GM23338 (cell line): Measurements from ENCODE around the gene UPF2. TPM values are rescaled to one million over a fixed set of nuclear protein-coding genes. Genes with fewer than 3 reads are reported as not detected.

Experiments used
- ATAC-seq: fragments of 200-7000 bp; cut with Tn5 transposase; 3 replicates; pipeline ENCODE4 v1.9.1; 2020
- DNase-seq: peaks from one replicate; pipeline ENCODE4 v3.0.0-alpha.2; 2015; ENCODE audit warnings: low spot score
- H2AFZ ChIP-seq: fragments of 200-600 bp; sonication (generic); 2 replicates; pipeline ENCODE4 v1.8.0; 2016; ENCODE audit warnings: antibody characterized with exemption, mild to moderate bottlenecking, moderate library complexity
- H3F3A ChIP-seq: fragments of 200-600 bp; sonication (generic); replicated peaks from 2 replicates; pipeline ENCODE4 v1.8.0; 2017; ENCODE audit warnings: antibody characterized with exemption, mixed run types, low read depth
- H3K27ac ChIP-seq: fragments of 200-600 bp; sonication (generic); 2 replicates; pipeline ENCODE4 v1.6.1; 2016; ENCODE audit warnings: low read depth
- H3K27me3 ChIP-seq: fragments of 200-600 bp; sonication (generic); 2 replicates; pipeline ENCODE4 v1.8.0; 2016; ENCODE audit warnings: mild to moderate bottlenecking, mixed run types, moderate library complexity; ENCODE audit not compliant: insufficient read depth
- H3K36me3 ChIP-seq: fragments of 200-600 bp; sonication (generic); 2 replicates; pipeline ENCODE4 v1.8.0; 2016; ENCODE audit warnings: mild to moderate bottlenecking; ENCODE audit not compliant: insufficient read depth
- H3K4me1 ChIP-seq: fragments of 200-600 bp; sonication (generic); 2 replicates; pipeline ENCODE4 v1.8.0; 2016; ENCODE audit warnings: mild to moderate bottlenecking, moderate library complexity; ENCODE audit not compliant: insufficient read depth
- H3K4me2 ChIP-seq: fragments of 200-600 bp; sonication (generic); 2 replicates; pipeline ENCODE4 v1.7.1; 2017; ENCODE audit warnings: mixed run types
- H3K4me3 ChIP-seq: fragments of 200-600 bp; sonication (generic); 2 replicates; pipeline ENCODE4 v1.6.1; 2016; ENCODE audit warnings: mixed run types
- H3K79me2 ChIP-seq: fragments of 200-600 bp; sonication (generic); replicated peaks from 2 replicates; pipeline ENCODE4 v1.8.0; 2017; ENCODE audit warnings: mild to moderate bottlenecking; ENCODE audit not compliant: insufficient read depth
- H3K9me2 ChIP-seq: fragments of 200-600 bp; sonication (generic); 2 replicates; pipeline ENCODE4 v1.8.0; 2017; ENCODE audit not compliant: insufficient read depth
- H4K20me1 ChIP-seq: fragments of 200-600 bp; sonication (generic); replicated peaks from 2 replicates; pipeline ENCODE4 v1.8.0; 2017; ENCODE audit warnings: mild to moderate bottlenecking; ENCODE audit not compliant: insufficient read depth
- H3K27ac Mint-ChIP-seq: 2 replicates; pipeline ENCODE4 v1.8.0; 2020; ENCODE audit warnings: inconsistent platforms, mild to moderate bottlenecking, moderate library complexity, mixed read lengths
- H3K27me3 Mint-ChIP-seq: 3 replicates; pipeline ENCODE4 v1.8.0; 2022; ENCODE audit warnings: low read depth, mild to moderate bottlenecking, moderate library complexity, mixed read lengths, inconsistent platforms; ENCODE audit not compliant: insufficient read depth, poor library complexity
- H3K36me3 Mint-ChIP-seq: 3 replicates; pipeline ENCODE4 v1.8.0; 2021; ENCODE audit warnings: low read depth, mild to moderate bottlenecking, inconsistent platforms, moderate library complexity, mixed read lengths
- H3K4me1 Mint-ChIP-seq: 3 replicates; pipeline ENCODE4 v1.8.0; 2020; ENCODE audit warnings: mild to moderate bottlenecking, inconsistent platforms, mixed read lengths
- H3K4me3 Mint-ChIP-seq: 3 replicates; pipeline ENCODE4 v1.8.0; 2021; ENCODE audit warnings: moderate library complexity, mild to moderate bottlenecking, inconsistent platforms, mixed read lengths
- H3K9me3 Mint-ChIP-seq: 3 replicates; pipeline ENCODE4 v1.8.0; 2020; ENCODE audit warnings: moderate library complexity, mild to moderate bottlenecking, inconsistent platforms, mixed read lengths
- CREB1 ChIP-seq: fragments of 250-450 bp; sonication (Bioruptor Pico); IDR thresholded peaks from 2 replicates; pipeline ENCODE4 v1.5.0; 2020; ENCODE audit warnings: low read depth, mild to moderate bottlenecking, moderate library complexity
- EZH2 ChIP-seq: fragments of 200-600 bp; sonication (generic); IDR thresholded peaks from one replicate; pipeline ENCODE4 v1.8.0; 2017; ENCODE audit warnings: antibody characterized with exemption, mild to moderate bottlenecking, low read depth; ENCODE audit not compliant: unreplicated experiment
- NANOG ChIP-seq: IDR thresholded peaks from 2 replicates; pipeline ENCODE4 v1.6.1; 2016; ENCODE audit warnings: antibody characterized with exemption, borderline replicate concordance
- STAT1 ChIP-seq: IDR thresholded peaks from one replicate; pipeline ENCODE4 v1.6.1; 2016; ENCODE audit warnings: antibody characterized with exemption; ENCODE audit not compliant: unreplicated experiment
- polyA plus RNA-seq: library from polyadenylated mRNA; unstranded; fragments of >200 nt; fragmentation: Nextera tagmentation; extraction: Ambion mirVana; gene quantifications from 2 replicates; pipeline ENCODE4 v1.2.1, GENCODE V29; 2016
- total RNA-seq: library from RNA; depleted of rRNA; stranded (reverse); fragments of >200 nt; shearing (Covaris generic); gene quantifications from 2 replicates; pipeline ENCODE4 v1.2.3, GENCODE V29; 2014
- TF ChIP-seq, protein P1 (sequence below): fragments of 250-450 bp; sonication (Bioruptor Pico); IDR thresholded peaks from 2 replicates; pipeline ENCODE4 v1.5.0; 2020; ENCODE audit warnings: mild to moderate bottlenecking, moderate library complexity
- TF ChIP-seq, protein P2 (sequence below): IDR thresholded peaks from 2 replicates; pipeline ENCODE4 v1.6.1; 2016; ENCODE audit warnings: antibody characterized with exemption

Gene UPF2
- total and polyA plus RNA-seq, 2 experiments from 2014 or later = 29.0 to 78.5 TPM

DNA sequence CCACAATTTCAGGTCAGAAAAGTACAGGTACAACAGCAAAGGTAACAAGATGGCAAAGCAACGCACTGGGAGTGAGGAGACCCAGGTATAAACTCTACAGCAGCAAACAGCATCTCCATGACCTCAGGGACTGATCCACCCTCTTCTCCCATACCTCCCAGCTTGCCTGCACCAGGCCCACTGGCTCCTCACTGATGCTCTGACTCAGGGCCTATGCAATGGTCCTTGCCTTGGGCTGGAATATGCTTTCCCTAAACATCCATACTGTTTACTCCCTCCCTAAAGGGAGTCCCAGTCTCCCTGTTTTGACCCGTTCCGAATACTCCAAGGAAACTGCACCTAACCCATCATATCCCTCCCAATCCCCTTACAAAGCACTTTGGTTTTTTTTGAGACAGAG, 60.4 kb downstream of the UPF2 start (continued):
- TF ChIP-seq, protein P1, sequence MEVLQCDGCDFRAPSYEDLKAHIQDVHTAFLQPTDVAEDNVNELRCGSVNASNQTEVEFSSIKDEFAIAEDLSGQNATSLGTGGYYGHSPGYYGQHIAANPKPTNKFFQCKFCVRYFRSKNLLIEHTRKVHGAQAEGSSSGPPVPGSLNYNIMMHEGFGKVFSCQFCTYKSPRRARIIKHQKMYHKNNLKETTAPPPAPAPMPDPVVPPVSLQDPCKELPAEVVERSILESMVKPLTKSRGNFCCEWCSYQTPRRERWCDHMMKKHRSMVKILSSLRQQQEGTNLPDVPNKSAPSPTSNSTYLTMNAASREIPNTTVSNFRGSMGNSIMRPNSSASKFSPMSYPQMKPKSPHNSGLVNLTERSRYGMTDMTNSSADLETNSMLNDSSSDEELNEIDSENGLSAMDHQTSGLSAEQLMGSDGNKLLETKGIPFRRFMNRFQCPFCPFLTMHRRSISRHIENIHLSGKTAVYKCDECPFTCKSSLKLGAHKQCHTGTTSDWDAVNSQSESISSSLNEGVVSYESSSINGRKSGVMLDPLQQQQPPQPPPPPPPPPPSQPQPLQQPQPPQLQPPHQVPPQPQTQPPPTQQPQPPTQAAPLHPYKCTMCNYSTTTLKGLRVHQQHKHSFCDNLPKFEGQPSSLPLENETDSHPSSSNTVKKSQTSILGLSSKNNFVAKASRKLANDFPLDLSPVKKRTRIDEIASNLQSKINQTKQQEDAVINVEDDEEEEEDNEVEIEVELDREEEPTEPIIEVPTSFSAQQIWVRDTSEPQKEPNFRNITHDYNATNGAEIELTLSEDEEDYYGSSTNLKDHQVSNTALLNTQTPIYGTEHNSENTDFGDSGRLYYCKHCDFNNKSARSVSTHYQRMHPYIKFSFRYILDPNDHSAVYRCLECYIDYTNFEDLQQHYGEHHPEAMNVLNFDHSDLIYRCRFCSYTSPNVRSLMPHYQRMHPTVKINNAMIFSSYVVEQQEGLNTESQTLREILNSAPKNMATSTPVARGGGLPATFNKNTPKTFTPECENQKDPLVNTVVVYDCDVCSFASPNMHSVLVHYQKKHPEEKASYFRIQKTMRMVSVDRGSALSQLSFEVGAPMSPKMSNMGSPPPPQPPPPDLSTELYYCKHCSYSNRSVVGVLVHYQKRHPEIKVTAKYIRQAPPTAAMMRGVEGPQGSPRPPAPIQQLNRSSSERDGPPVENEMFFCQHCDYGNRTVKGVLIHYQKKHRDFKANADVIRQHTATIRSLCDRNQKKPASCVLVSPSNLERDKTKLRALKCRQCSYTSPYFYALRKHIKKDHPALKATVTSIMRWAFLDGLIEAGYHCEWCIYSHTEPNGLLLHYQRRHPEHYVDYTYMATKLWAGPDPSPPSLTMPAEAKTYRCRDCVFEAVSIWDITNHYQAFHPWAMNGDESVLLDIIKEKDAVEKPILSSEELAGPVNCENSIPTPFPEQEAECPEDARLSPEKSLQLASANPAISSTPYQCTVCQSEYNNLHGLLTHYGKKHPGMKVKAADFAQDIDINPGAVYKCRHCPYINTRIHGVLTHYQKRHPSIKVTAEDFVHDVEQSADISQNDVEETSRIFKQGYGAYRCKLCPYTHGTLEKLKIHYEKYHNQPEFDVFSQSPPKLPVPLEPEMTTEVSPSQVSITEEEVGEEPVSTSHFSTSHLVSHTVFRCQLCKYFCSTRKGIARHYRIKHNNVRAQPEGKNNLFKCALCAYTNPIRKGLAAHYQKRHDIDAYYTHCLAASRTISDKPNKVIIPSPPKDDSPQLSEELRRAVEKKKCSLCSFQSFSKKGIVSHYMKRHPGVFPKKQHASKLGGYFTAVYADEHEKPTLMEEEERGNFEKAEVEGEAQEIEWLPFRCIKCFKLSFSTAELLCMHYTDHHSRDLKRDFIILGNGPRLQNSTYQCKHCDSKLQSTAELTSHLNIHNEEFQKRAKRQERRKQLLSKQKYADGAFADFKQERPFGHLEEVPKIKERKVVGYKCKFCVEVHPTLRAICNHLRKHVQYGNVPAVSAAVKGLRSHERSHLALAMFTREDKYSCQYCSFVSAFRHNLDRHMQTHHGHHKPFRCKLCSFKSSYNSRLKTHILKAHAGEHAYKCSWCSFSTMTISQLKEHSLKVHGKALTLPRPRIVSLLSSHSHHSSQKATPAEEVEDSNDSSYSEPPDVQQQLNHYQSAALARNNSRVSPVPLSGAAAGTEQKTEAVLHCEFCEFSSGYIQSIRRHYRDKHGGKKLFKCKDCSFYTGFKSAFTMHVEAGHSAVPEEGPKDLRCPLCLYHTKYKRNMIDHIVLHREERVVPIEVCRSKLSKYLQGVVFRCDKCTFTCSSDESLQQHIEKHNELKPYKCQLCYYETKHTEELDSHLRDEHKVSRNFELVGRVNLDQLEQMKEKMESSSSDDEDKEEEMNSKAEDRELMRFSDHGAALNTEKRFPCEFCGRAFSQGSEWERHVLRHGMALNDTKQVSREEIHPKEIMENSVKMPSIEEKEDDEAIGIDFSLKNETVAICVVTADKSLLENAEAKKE (CRISPR knock-in tag) = no peak
- TF ChIP-seq CREB1 (no peak), NANOG (no peak), EZH2 (no peak), STAT1 (no peak)
- TF ChIP-seq, protein P2, sequence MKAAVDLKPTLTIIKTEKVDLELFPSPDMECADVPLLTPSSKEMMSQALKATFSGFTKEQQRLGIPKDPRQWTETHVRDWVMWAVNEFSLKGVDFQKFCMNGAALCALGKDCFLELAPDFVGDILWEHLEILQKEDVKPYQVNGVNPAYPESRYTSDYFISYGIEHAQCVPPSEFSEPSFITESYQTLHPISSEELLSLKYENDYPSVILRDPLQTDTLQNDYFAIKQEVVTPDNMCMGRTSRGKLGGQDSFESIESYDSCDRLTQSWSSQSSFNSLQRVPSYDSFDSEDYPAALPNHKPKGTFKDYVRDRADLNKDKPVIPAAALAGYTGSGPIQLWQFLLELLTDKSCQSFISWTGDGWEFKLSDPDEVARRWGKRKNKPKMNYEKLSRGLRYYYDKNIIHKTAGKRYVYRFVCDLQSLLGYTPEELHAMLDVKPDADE = no peak

DNA sequence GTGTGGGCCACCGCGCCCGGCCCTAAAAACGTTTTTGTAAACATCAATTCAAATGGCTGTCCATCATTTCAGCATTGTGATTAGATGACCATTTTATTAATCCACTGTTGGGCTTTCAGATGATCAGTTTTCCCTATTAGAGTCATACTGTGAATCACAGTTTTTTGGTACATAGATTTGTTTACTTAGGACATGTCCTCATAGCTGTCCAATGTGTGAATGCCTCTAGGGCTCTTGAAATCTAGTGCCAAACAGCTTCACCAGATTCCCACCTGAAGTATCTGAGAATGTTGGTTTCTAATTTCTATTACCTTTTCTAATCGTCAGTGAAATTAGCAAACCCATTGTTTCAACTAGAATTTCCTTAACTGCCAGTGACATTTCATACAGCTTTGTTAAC, 66.8 kb downstream of the UPF2 start:
- Histone ChIP-seq H3K36me3 (peaks cover 12% of the 10 kb centered on the region; the same call in 1 of the 2 replicates), H3K79me2 (0 out of 2 replicates have a peak, but pooled peaks cover 2% of the 10 kb centered on the region), H3K27ac (no peak overlapping the region), H3F3A (no peaks in the 10 kb centered on the region), H3K4me2 (no peak overlapping the region), H3K9me2 (no peaks in the 10 kb centered on the region), H3K4me1 (peaks cover 14% of the 10 kb centered on the region), H2AFZ (no peak overlapping the region), H4K20me1 (peaks cover 12% of the 10 kb centered on the region; the same call in 1 of the 2 replicates), H3K4me3 (no peak overlapping the region), H3K27me3 (no peaks in the 10 kb centered on the region)
- Mint-ChIP-seq H3K27me3 (no peaks in the 10 kb centered on the region), H3K9me3 (peaks cover 7% of the 10 kb centered on the region; the same call in 2 of the 3 replicates), H3K4me3 (no peak overlapping the region), H3K27ac (no peak overlapping the region), H3K36me3 (peaks cover 48% of the 10 kb centered on the region), H3K4me1 (peaks cover 18% of the 10 kb centered on the region)
- ATAC-seq (no peak), DNase-seq (no peak)
- TF ChIP-seq, protein P1 (CRISPR knock-in tag) = no peak
- TF ChIP-seq NANOG = no peak
